GM15510 (cell line): ENCODE data around the gene HSF4.

Source experiments
- POLR2A ChIP-seq: IDR thresholded peaks from 3 replicates; pipeline ENCODE4 v1.6.1; 2011; ENCODE audit warnings: borderline replicate concordance; ENCODE audit not compliant: insufficient read length; ENCODE audit errors: extremely low read depth

HSF4 gene

DNA sequence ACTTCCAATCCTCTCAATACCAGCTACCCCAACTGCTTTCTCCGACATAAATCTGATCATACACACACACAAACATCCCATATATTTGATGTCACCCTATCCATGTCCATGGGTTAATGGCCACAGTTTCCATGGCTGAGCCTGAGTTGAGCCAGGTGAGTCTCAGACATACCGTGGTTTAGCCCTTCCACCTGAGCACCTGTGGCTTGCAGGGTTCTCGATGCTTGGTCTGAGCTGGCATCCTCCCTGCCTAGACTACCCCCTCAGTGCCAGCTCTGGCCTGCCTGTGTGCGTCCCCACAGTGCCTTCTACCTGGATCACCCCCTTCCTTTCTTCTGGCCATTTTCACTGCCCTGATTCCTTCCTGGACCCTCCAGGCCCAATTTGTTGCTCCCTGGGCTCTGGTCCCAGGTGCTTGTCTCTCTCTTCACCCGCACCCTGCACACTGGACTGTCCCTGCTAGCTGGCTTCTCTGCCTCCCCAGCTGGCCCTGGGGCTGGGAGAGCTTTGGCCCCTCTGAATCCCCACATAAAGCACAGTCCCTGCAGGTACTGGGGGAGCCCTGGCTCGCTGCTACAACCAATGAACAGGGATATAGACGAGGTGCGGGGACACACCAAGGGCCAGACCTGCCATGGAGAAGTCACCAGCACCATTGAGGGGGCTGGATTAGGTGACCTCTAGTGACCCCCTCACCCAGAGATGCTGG, 41.7 kb downstream of the HSF4 start:
- no peak for TF ChIP-seq POLR2A

DNA sequence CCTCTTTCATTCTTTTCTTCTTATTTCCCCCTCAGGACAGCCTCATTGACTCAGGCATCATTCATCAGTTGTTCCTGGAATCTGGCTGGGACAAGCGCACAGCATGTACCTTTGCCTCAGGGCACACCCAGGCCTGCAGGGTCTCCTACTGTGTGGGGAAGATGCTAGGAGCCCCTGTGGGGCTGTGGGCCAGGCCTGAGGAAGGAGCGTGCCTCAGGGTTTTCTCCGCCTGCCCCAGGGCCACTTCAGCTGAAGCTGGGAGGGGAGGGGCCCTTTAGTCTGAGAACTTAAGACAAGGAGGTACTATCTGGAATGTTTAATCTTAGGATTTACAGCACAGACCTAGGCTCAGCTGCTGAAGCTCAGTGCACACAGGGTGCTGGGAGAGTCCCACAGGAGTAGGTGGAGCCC, 42.3 kb downstream of the HSF4 start:
- TF ChIP-seq POLR2A = no peak

DNA sequence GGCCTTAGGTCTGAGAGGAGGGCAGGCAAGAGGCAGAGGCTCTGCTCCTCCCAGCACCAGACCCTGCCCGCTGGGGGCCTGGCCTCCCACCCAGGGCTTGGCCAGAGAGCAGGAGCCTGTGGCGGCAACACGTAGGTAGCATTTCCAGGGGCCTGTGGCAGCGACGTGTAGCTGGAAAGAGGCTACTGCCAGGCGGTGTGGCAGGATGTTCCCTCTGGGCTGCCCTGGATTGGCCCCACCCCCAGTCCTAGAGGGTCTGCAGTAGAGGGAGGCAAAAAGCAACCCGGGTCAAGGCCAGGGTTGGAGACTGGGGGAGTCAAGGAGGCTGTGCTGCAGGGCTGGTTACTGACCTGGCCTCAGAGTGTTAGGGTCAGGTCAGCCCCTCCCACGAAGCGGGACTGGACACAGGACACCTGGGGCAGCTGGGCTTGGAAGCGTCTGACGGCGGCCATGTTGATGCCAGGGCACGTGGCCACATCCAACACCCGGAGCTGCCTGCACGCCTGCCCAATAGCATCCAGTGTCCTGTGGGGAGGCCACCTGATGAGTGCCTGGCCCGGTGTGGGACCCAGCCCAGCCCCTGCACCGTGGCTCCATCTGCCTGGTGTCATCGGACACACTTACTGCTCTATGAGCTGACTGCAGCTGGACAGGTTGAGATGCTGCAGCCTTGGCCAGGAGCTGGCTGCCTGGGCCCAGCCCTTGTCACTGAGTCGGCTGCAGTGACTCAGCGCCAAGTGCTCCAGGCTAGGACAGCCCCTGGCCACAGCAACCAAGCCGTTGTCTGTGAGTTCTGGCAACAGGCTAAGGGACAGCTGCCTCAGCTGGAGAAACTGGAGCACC, 42.9 kb downstream of the HSF4 start:
- peak; percentile 24 for TF ChIP-seq POLR2A

DNA sequence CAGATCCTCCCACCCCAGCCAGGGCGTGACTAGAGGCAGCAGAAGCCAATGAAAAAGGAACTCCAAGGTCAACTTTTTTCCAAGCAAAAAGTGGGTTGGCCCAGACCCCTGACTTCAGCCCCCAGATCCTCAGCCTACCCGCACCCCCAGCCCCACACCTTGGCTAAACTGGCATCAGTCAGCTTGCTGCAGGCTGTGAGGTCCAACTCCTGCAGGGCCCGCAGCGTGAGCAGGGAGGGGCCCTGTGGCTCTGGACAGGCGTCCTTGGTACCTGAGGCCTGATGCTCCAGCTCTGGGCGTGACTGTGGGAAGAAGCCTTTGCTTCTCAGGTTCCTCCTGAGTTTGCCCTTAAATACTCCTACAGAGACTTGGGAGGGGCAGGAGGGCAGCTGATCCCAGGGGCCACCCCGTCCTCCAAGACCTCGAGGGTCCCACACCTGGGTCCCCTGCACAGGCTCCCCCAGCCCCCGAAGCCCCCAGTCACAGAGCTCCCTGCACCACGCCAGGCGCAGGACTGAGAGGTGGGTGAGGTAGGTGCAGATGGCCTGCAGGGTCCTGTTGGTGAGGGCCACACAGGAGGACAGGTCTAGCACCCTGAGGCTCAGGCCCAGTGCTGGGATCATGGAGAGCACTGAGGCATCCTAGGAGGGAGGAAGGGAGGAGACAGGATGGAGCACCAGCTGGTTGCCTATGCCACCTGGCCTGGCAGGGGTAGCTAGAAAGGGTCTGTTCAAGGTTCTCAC, 43.8 kb downstream of the HSF4 start:
- no peak for TF ChIP-seq POLR2A

DNA sequence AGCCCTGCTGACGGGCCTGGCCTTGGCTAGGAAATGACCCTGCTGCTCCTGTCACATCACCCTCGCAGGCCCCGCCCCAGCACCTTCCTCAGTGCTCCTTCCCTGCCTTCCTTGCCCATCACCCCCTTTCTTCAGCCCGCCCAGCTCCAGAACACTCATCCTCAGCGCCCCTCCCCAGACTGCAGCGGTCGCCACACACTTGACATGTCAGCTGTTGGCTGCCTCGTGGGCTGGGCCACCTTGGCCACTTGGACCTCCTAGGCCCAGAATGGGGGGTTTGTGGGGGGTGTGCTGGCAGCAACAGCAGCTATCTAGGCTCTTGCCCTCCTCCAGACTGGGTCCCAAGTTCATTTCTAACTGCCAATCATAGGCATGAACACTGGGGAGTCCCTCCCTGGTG, 45.0 kb downstream of the HSF4 start:
- no peak for TF ChIP-seq POLR2A

DNA sequence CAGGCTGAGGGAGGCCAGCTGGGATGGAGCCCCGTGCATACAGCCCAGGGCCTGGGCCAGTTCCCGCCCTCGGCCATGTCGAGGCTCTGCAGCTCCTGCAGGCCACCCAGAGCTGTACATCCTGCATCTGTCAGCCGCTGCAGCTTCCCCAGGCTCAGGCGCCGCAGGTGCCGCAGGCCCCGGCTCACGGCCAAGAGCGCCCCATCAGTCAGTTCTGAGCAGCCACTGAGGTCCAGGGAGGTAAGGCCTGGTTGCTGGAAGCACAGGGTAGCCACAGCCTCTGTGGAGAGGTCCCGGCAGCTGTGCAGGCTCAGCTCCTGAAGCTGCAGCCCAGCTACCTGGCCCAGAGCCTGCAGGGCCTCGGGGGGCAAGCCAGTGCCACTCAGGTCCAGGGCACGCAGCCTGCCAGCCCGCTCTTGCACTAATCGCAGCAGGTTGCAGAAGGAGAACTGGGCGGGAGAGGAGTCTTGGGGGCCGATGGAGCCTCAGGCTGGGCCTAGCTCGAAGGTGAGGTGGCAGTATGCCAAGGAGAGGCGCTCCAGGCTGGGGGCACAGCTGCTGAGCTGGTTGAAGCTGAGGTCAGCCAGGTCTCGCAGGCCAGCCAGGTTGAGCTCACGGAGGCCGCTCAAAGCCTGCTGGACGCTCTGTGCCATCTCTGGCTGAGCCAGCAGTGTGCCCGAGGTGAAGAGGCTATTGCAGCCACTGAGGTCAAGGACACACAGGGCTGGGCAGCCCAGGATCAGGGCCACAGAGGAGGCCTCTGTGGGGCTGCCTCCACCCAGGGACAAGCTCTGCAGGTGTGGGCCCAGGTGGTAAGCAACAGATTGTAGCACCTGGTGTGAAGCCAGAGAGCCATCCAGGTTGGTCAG, 45.8 kb downstream of the HSF4 start:
- no peak for TF ChIP-seq POLR2A

DNA sequence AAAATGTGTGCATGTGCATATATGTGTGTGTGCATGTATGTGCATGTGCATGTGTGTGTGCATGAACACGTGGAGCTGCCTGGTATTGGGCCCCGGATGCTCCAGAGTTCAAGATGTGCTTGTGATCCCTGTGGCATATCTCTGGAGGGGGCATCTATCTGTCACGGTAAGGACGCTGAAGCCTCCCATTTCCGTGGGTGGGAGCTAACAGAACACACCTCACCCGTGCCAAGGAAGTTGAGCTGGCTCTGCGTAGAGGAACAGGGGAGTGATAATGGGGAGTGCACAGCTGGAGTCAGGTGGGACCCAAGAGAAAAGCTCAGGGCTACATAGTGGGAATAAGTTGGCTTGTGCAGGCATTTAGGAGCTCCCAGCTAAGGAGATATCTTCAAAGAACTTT, 47.1 kb downstream of the HSF4 start:
- no peak for TF ChIP-seq POLR2A

DNA sequence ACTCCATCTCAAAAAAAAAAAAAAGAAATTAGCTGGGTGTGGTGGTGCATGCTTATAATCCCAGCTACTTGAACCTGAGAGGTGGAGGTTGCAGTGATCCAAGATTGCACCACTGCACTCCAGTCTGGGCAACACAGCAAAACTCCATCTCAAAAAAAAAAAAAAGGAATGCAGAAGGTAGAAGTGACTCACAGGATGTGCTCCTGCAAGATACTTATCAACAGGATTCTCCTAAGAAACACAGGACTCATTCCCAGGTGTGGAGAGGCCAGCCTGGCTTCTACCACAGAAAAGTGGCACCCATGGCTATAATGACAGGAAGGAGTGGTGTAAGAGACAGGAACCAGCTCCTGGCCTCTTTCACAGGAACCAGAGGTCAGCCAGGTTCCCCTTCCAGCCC, 48.2 kb downstream of the HSF4 start:
- TF ChIP-seq POLR2A = no peak

DNA sequence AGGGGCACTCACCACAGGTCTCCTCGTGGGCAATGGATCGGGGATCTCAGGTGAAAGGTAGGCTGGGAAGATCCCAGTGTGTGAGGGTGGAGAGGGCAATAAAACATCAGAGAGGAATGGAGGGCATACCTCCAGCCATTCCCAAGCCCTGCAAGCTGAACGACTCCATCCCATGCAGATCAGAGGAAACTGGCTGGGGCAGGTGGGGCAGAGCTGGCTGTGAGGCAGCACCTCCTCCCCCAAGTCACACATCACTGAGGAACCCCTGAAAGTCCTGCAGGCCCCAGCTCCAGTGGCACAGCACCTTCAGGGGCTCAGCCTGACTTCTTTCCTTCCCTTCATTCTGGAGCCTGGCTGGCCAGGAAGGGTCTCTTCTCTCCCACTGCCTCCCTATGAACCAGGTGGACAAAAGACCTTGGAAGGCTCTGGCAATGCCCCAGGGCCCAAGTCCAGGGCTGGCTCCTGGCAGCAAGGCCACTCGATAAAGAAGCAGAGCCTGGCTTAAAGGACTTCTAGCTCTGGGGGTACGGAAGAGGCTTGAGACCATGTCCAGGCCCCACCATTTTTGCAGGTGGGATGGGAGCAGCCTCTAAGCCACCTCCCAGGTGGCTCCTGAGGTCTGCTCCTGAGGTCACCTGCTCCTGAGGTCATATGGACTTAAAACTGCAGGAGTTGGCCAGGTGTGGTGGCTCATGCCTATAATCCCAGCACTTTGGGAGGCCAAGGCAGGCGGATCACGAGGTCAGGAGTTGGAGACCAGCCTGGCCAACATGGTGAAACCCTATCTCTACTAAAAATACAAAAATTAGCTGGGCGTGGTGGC, 48.9 kb downstream of the HSF4 start:
- no peak for TF ChIP-seq POLR2A

DNA sequence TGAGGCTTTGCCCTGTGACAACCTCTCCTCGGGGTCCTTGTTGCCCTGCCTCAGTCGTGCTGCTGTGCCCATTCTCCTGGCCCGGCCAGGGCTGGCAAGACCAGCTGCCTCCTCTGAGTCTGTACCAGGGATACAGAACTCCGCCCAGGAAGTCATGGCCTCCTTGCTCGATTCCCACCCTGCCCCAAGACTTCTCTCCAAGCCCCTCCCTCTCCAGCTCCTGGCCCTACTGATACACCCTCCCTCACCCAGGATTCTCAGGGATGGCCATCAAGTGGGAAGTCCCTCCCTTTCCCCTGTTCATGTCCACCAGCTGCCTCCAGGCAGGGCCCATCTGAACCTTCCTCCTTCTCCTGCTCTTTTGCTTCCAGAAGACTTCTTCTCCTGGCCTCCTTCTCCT, 51.2 kb downstream of the HSF4 start:
- TF ChIP-seq POLR2A = no peak

DNA sequence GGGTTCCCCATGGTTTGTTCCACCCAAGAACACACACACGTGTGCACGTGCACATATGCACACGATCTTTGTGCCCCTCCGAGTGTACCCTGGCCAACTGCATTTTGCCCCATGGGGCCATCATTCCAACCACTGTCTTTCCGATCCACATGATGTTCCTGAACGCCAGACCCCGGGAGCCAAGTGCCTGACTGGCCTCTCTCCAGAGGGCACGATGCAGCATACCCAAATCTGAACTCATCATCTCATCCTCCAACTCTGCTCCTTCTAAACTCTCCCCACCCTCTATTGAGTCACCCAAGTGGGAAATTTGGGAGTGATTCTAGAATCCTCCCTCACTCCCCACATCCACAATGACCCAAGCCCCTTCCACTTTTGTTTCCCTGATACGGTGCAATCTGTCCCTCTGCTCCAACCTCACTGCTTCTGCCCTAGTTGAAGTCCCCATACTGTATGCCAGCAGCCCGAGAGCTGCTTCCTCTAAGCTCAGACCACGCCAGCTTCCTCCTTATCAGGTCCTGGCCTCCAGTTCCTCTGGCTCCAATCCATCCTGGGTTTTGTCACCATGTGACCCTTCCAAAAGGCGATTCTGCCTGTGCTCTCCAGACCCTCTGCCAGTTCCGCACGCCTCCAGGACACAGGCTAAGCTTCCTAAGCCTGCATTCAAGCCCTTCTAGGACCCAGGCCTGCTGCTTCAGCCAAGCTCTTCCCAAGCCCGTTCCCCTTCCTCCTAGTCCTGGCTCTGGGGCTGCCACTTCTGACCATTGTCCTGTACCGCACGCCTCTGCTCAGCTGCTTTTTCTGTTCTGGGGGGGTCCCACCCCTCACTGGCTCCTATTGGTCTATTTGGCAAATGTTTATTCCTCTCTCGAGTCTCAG, 52.3 kb downstream of the HSF4 start:
- TF ChIP-seq POLR2A = no peak
